Measurements from ENCODE around the gene EIF4G3.
"Not testable (repeated sequence)": the region's sequence is repeated elsewhere in the genome, so short reads cannot be mapped to it uniquely, and the experiment has no call there.

Gene EIF4G3

DNA sequence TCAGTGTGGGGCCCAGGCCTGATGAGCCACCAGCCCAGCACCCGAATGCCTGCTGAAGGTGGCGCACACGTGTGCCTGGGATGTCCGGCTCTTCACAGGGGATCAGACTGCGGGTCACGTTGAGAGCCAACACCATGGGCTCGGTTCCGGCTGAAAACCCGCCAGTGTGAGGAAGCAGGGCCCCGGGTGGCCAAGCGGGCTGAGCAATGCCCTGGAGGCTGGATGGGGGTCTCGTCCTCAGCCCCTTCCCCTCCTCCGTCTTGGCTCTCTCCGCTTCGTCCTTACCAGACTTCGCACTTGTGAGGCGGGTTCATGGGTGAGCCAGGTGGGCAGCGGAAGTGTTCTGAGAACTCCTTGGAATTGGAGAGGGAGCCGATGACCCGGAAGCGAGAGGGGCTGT lies 43.0 kb upstream of the EIF4G3 start:
- H3K27me3 ChIP-seq (ENCODE audit: insufficient read depth, low read depth) = no peaks in the 10 kb centered on the region
- H3K4me1 ChIP-seq (ENCODE audit: low read depth, poor library complexity, severe bottlenecking) = peaks cover 11% of the 10 kb centered on the region
- no peaks in the 10 kb centered on the region for H3K79me2 ChIP-seq (ENCODE audit: insufficient read depth, low read depth)
- no peak overlapping the region for H3K4me2 ChIP-seq
- no peaks in the 10 kb centered on the region for H3K36me3 ChIP-seq (ENCODE audit: insufficient read depth)
- no peak for TF ChIP-seq CTCF (conservative IDR thresholded peaks at IDR 0.05; ENCODE audit: low read depth, low read length)
- H3K4me3 ChIP-seq (IDR thresholded peaks at IDR 0.05; ENCODE audit: insufficient read depth, low read depth, low read length) = no peak overlapping the region
- H3K9ac ChIP-seq = no peak overlapping the region
- no peak overlapping the region for H2AFZ ChIP-seq (ENCODE audit: low read depth)
- H4K20me1 ChIP-seq (ENCODE audit: insufficient read depth) = no peaks in the 10 kb centered on the region
- no peak overlapping the region for H3K27ac ChIP-seq

GRCh38 chr1:21217812-21218596 lies 41.3 kb upstream of the EIF4G3 start:
- Histone ChIP-seq H2AFZ (ENCODE audit: low read depth) (no peak overlapping the region), H3K27me3 (ENCODE audit: insufficient read depth, low read depth) (no peaks in the 10 kb centered on the region), H3K27ac (no peak overlapping the region), H3K9ac (no peak overlapping the region), H3K4me2 (no peak overlapping the region), H3K4me1 (ENCODE audit: low read depth, poor library complexity, severe bottlenecking) (peaks cover 11% of the 10 kb centered on the region), H3K79me2 (ENCODE audit: insufficient read depth, low read depth) (no peaks in the 10 kb centered on the region), H3K36me3 (ENCODE audit: insufficient read depth) (no peaks in the 10 kb centered on the region), H3K4me3 (IDR thresholded peaks at IDR 0.05; ENCODE audit: insufficient read depth, low read depth, low read length) (no peak overlapping the region), H4K20me1 (ENCODE audit: insufficient read depth) (no peaks in the 10 kb centered on the region)
- TF ChIP-seq CTCF (conservative IDR thresholded peaks at IDR 0.05; ENCODE audit: low read depth, low read length) = peak; percentile 51; the same call in 1 of the 2 replicates

- Histone ChIP-seq H3K4me1 (ENCODE audit: low read depth, poor library complexity, severe bottlenecking) (peaks cover 11% of the 10 kb centered on the region), H3K4me2 (no peak overlapping the region), H3K4me3 (IDR thresholded peaks at IDR 0.05; ENCODE audit: insufficient read depth, low read depth, low read length) (no peak overlapping the region), H3K36me3 (ENCODE audit: insufficient read depth) (no peaks in the 10 kb centered on the region), H3K27me3 (ENCODE audit: insufficient read depth, low read depth) (no peaks in the 10 kb centered on the region), H4K20me1 (ENCODE audit: insufficient read depth) (no peaks in the 10 kb centered on the region), H3K27ac (no peak overlapping the region), H3K9ac (no peak overlapping the region), H3K79me2 (ENCODE audit: insufficient read depth, low read depth) (no peaks in the 10 kb centered on the region), H2AFZ (ENCODE audit: low read depth) (no peak overlapping the region)
- TF ChIP-seq CTCF (conservative IDR thresholded peaks at IDR 0.05; ENCODE audit: low read depth, low read length) = peak; percentile 89
Measured at GRCh38 chr1:21216835-21217811, 40.4 kb upstream of the EIF4G3 start.

- TF ChIP-seq CTCF (conservative IDR thresholded peaks at IDR 0.05; ENCODE audit: low read depth, low read length) = no peak
- no peak overlapping the region for H3K4me2 ChIP-seq
- H3K27me3 ChIP-seq (ENCODE audit: insufficient read depth, low read depth) = no peaks in the 10 kb centered on the region
- H3K36me3 ChIP-seq (ENCODE audit: insufficient read depth) = no peaks in the 10 kb centered on the region
- H2AFZ ChIP-seq (ENCODE audit: low read depth) = no peak overlapping the region
- H3K9ac ChIP-seq = no peak overlapping the region
- H3K4me1 ChIP-seq (ENCODE audit: low read depth, poor library complexity, severe bottlenecking) = peaks cover 9% of the 10 kb centered on the region
- H3K27ac ChIP-seq = no peak overlapping the region
- H4K20me1 ChIP-seq (ENCODE audit: insufficient read depth) = no peaks in the 10 kb centered on the region
- H3K79me2 ChIP-seq (ENCODE audit: insufficient read depth, low read depth) = no peaks in the 10 kb centered on the region
- H3K4me3 ChIP-seq (IDR thresholded peaks at IDR 0.05; ENCODE audit: insufficient read depth, low read depth, low read length) = no peak overlapping the region
Measured at GRCh38 chr1:21212126-21212525, 35.4 kb upstream of the EIF4G3 start.

DNA sequence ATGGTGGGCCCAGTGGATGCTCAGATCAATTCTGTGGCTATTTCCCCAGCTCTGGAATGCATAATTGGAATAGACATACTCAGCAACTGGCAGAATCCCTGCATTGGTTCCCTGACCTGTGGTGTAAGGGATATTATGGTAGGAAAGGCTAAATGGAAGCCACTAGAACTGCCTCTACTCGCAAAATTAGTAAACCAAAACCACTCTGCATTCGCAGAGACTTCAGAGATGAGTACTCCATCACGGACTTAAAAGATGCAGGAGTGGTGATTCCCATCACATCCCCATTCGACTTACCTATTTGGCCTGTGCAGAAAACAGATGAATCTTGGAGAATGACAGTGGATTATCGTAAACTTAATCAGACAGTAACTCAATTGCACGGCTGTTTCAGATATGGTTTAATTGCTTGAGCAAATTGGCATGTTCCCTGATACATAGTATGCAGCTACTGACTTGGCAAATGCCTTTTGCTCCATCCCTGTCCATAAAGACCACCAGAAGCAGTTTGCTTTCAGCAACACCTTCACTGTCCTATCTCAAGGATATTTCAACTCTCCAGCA lies 31.5 kb upstream of the EIF4G3 start:
- not testable (repeated sequence) for H3K27me3 ChIP-seq (ENCODE audit: insufficient read depth, low read depth); H3K4me1 ChIP-seq (ENCODE audit: low read depth, poor library complexity, severe bottlenecking); H4K20me1 ChIP-seq (ENCODE audit: insufficient read depth); H3K79me2 ChIP-seq (ENCODE audit: insufficient read depth, low read depth); H2AFZ ChIP-seq (ENCODE audit: low read depth); H3K36me3 ChIP-seq (ENCODE audit: insufficient read depth); H3K9ac ChIP-seq; H3K4me2 ChIP-seq; H3K27ac ChIP-seq; H3K4me3 ChIP-seq (IDR thresholded peaks at IDR 0.05; ENCODE audit: insufficient read depth, low read depth, low read length)
